GM23338 (cell line): ENCODE results near the gene ZNF331. TPM values are rescaled to one million over a fixed set of nuclear protein-coding genes. Genes with fewer than 3 reads are reported as not detected.

Experiments
- ATAC-seq: fragments of 200-7000 bp; cut with Tn5 transposase; 3 replicates; pipeline ENCODE4 v1.9.1; 2020
- DNase-seq: peaks from one replicate; pipeline ENCODE4 v3.0.0-alpha.2; 2015; ENCODE audit warnings: low spot score
- H2AFZ ChIP-seq: fragments of 200-600 bp; sonication (generic); 2 replicates; pipeline ENCODE4 v1.8.0; 2016; ENCODE audit warnings: antibody characterized with exemption, mild to moderate bottlenecking, moderate library complexity
- H3F3A ChIP-seq: fragments of 200-600 bp; sonication (generic); replicated peaks from 2 replicates; pipeline ENCODE4 v1.8.0; 2017; ENCODE audit warnings: antibody characterized with exemption, mixed run types, low read depth
- H3K27ac ChIP-seq: fragments of 200-600 bp; sonication (generic); 2 replicates; pipeline ENCODE4 v1.6.1; 2016; ENCODE audit warnings: low read depth
- H3K27me3 ChIP-seq: fragments of 200-600 bp; sonication (generic); 2 replicates; pipeline ENCODE4 v1.8.0; 2016; ENCODE audit warnings: mild to moderate bottlenecking, mixed run types, moderate library complexity; ENCODE audit not compliant: insufficient read depth
- H3K36me3 ChIP-seq: fragments of 200-600 bp; sonication (generic); 2 replicates; pipeline ENCODE4 v1.8.0; 2016; ENCODE audit warnings: mild to moderate bottlenecking; ENCODE audit not compliant: insufficient read depth
- H3K4me1 ChIP-seq: fragments of 200-600 bp; sonication (generic); 2 replicates; pipeline ENCODE4 v1.8.0; 2016; ENCODE audit warnings: mild to moderate bottlenecking, moderate library complexity; ENCODE audit not compliant: insufficient read depth
- H3K4me2 ChIP-seq: fragments of 200-600 bp; sonication (generic); 2 replicates; pipeline ENCODE4 v1.7.1; 2017; ENCODE audit warnings: mixed run types
- H3K4me3 ChIP-seq: fragments of 200-600 bp; sonication (generic); 2 replicates; pipeline ENCODE4 v1.6.1; 2016; ENCODE audit warnings: mixed run types
- H3K79me2 ChIP-seq: fragments of 200-600 bp; sonication (generic); replicated peaks from 2 replicates; pipeline ENCODE4 v1.8.0; 2017; ENCODE audit warnings: mild to moderate bottlenecking; ENCODE audit not compliant: insufficient read depth
- H3K9me2 ChIP-seq: fragments of 200-600 bp; sonication (generic); 2 replicates; pipeline ENCODE4 v1.8.0; 2017; ENCODE audit not compliant: insufficient read depth
- H4K20me1 ChIP-seq: fragments of 200-600 bp; sonication (generic); replicated peaks from 2 replicates; pipeline ENCODE4 v1.8.0; 2017; ENCODE audit warnings: mild to moderate bottlenecking; ENCODE audit not compliant: insufficient read depth
- H3K27ac Mint-ChIP-seq: 2 replicates; pipeline ENCODE4 v1.8.0; 2020; ENCODE audit warnings: inconsistent platforms, mild to moderate bottlenecking, moderate library complexity, mixed read lengths
- H3K27me3 Mint-ChIP-seq: 3 replicates; pipeline ENCODE4 v1.8.0; 2022; ENCODE audit warnings: low read depth, mild to moderate bottlenecking, moderate library complexity, mixed read lengths, inconsistent platforms; ENCODE audit not compliant: insufficient read depth, poor library complexity
- H3K36me3 Mint-ChIP-seq: 3 replicates; pipeline ENCODE4 v1.8.0; 2021; ENCODE audit warnings: low read depth, mild to moderate bottlenecking, inconsistent platforms, moderate library complexity, mixed read lengths
- H3K4me1 Mint-ChIP-seq: 3 replicates; pipeline ENCODE4 v1.8.0; 2020; ENCODE audit warnings: mild to moderate bottlenecking, inconsistent platforms, mixed read lengths
- H3K4me3 Mint-ChIP-seq: 3 replicates; pipeline ENCODE4 v1.8.0; 2021; ENCODE audit warnings: moderate library complexity, mild to moderate bottlenecking, inconsistent platforms, mixed read lengths
- H3K9me3 Mint-ChIP-seq: 3 replicates; pipeline ENCODE4 v1.8.0; 2020; ENCODE audit warnings: moderate library complexity, mild to moderate bottlenecking, inconsistent platforms, mixed read lengths
- CREB1 ChIP-seq: fragments of 250-450 bp; sonication (Bioruptor Pico); IDR thresholded peaks from 2 replicates; pipeline ENCODE4 v1.5.0; 2020; ENCODE audit warnings: low read depth, mild to moderate bottlenecking, moderate library complexity
- EZH2 ChIP-seq: fragments of 200-600 bp; sonication (generic); IDR thresholded peaks from one replicate; pipeline ENCODE4 v1.8.0; 2017; ENCODE audit warnings: antibody characterized with exemption, mild to moderate bottlenecking, low read depth; ENCODE audit not compliant: unreplicated experiment
- EZH2phosphoT487 ChIP-seq: fragments of 200-600 bp; sonication (generic); IDR thresholded peaks from one replicate; pipeline ENCODE4 v1.8.1; 2018; ENCODE audit warnings: antibody characterized with exemption; ENCODE audit not compliant: unreplicated experiment
- JUNB ChIP-seq: IDR thresholded peaks from one replicate; pipeline ENCODE4 v1.6.1; 2016; ENCODE audit warnings: antibody characterized with exemption; ENCODE audit not compliant: unreplicated experiment
- POLR2AphosphoS5 ChIP-seq: IDR thresholded peaks from 2 replicates; pipeline ENCODE4 v1.6.1; 2016; ENCODE audit warnings: antibody characterized with exemption, low read depth
- STAT1 ChIP-seq: IDR thresholded peaks from one replicate; pipeline ENCODE4 v1.6.1; 2016; ENCODE audit warnings: antibody characterized with exemption; ENCODE audit not compliant: unreplicated experiment
- ZNF331 ChIP-seq: fragments of 250-450 bp; sonication (Bioruptor Pico); IDR thresholded peaks from 2 replicates; pipeline ENCODE4 v1.5.0; 2020; ENCODE audit warnings: low read depth, mild to moderate bottlenecking, moderate library complexity
- polyA plus RNA-seq: library from polyadenylated mRNA; unstranded; fragments of >200 nt; fragmentation: Nextera tagmentation; extraction: Ambion mirVana; gene quantifications from 2 replicates; pipeline ENCODE4 v1.2.1, GENCODE V29; 2016
- total RNA-seq: library from RNA; depleted of rRNA; stranded (reverse); fragments of >200 nt; shearing (Covaris generic); gene quantifications from 2 replicates; pipeline ENCODE4 v1.2.3, GENCODE V29; 2014
- TF ChIP-seq, protein P1 (sequence below): IDR thresholded peaks from 2 replicates; pipeline ENCODE4 v1.6.1; 2016; ENCODE audit warnings: antibody characterized with exemption
- TF ChIP-seq, protein P2 (sequence below): IDR thresholded peaks from one replicate; pipeline ENCODE4 v1.6.1; 2018; ENCODE audit warnings: antibody characterized with exemption; ENCODE audit not compliant: unreplicated experiment

Gene ZNF331
- total and polyA plus RNA-seq, 2 experiments from 2014 or later = 36.2 to 46.5 TPM

DNA sequence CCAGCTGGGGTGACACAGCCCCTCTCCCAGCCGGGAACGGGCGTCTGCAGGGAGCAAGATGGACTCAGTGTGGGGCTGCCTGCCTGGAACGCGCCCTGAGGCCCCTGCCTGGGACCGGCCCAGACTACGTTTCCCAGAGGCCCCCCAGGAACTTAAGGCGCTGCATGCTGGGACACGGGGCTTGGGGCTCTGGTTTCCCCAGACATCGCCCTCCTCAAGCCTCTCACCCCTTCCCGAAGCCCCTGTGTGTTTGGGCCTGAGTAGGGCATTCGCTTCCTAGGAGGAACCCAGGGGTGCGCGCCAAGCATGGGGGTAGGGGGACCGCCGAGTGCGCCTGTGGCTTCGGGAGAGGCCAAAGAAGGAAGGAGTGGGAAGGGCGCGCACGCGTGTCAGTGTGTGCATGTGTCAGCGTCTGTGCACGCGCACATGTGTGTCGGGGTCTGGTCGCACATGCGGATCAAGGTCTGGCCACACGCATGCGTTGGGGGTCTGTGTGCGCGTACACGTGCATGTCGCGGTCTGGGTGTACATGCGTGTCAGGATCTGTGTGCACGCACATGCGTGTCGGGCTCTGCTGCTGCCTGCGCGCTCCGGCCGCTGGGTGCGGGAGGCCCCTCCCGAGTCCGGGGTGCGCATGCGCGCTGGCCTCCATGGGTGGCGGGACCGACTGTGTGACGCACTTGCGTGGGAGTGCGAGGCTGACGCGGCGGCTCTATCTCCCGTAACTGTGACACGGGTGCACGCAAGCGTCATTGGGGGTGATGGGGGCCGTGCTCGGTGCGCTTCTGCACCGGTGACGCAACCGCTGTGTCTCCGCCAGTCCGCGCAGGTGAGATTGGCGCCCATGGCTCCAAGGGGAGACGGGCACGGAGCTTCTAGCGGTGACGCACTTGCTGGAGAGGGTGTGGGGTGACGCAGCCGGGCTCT lies 16.2 kb downstream of the ZNF331 start:
- peak overlapping the region; percentile 80; the same call in 1 of the 2 replicates for H3K27ac ChIP-seq
- Mint-ChIP-seq H3K36me3 (peaks cover 41% of the 10 kb centered on the region), H3K4me3 (peak overlapping the region; percentile 85), H3K27me3 (peaks cover 8% of the 10 kb centered on the region), H3K27ac (peak overlapping the region; percentile 90), H3K9me3 (peaks cover 6% of the 10 kb centered on the region; the same call in 2 of the 3 replicates), H3K4me1 (peaks cover 12% of the 10 kb centered on the region)
- no peaks in the 10 kb centered on the region for H4K20me1 ChIP-seq
- peaks cover 8% of the 10 kb centered on the region for H3K4me1 ChIP-seq
- peaks cover 25% of the 10 kb centered on the region for H3K36me3 ChIP-seq
- H3K27me3 ChIP-seq = no peaks in the 10 kb centered on the region
- ATAC-seq = peak; percentile 91
- peaks cover 7% of the 10 kb centered on the region; the same call in 1 of the 2 replicates for H3K79me2 ChIP-seq
- peaks cover 23% of the 10 kb centered on the region for H3F3A ChIP-seq
- H3K4me2 ChIP-seq = peak overlapping the region; percentile 78
- peak; percentile 78 for DNase-seq
- peak overlapping the region; percentile 69 for H3K4me3 ChIP-seq
- TF ChIP-seq CREB1 (CRISPR knock-in tag) (peak; percentile 60; the same call in 1 of the 2 replicates), POLR2AphosphoS5 (peak; percentile 65; the same call in 1 of the 2 replicates), JUNB (no peak)
- TF ChIP-seq, protein P1, sequence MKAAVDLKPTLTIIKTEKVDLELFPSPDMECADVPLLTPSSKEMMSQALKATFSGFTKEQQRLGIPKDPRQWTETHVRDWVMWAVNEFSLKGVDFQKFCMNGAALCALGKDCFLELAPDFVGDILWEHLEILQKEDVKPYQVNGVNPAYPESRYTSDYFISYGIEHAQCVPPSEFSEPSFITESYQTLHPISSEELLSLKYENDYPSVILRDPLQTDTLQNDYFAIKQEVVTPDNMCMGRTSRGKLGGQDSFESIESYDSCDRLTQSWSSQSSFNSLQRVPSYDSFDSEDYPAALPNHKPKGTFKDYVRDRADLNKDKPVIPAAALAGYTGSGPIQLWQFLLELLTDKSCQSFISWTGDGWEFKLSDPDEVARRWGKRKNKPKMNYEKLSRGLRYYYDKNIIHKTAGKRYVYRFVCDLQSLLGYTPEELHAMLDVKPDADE = peak; percentile 74
- no peaks in the 10 kb centered on the region for H3K9me2 ChIP-seq
- 0 out of 2 replicates have a peak overlapping the region, but pooled peaks have one; percentile 47 for H2AFZ ChIP-seq

DNA sequence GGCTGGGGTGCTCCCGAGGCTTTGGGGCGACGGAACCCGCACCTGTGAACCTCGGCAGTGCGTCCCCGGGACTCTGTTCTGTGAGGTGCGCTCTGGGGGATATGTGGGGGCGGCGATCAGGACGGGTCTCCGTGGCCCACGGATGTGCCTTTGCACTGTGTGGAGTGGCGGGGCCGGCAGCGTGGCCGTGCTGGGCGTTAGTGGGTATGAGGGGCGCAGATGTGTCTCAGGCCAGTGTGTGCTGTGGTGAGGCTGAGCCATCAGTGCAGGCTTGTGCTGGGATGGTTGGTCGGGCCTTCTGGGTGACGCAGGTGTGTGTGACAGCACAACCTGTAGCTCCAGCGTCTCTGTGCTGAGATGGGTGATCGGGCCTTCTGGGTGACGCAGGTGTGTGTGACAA lies 16.9 kb downstream of the ZNF331 start:
- H3K27ac Mint-ChIP-seq = peak overlapping the region; percentile 86
- Histone ChIP-seq H3K9me2 (no peaks in the 10 kb centered on the region; the same call in 1 of the 2 replicates), H3F3A (peaks cover 29% of the 10 kb centered on the region), H3K27ac (no peak overlapping the region), H3K4me1 (peaks cover 4% of the 10 kb centered on the region; the same call in 1 of the 2 replicates), H4K20me1 (no peaks in the 10 kb centered on the region), H3K4me2 (peak overlapping the region; percentile 78), H3K79me2 (peaks cover 7% of the 10 kb centered on the region; the same call in 1 of the 2 replicates), H3K4me3 (peak overlapping the region; percentile 69), H2AFZ (no peak overlapping the region), H3K36me3 (peaks cover 32% of the 10 kb centered on the region), H3K27me3 (no peaks in the 10 kb centered on the region)
- H3K4me3 Mint-ChIP-seq = peak overlapping the region; percentile 85
- ATAC-seq = no peak; the same call in 2 of the 3 replicates
- H3K27me3 Mint-ChIP-seq = peaks cover 8% of the 10 kb centered on the region
- peaks cover 12% of the 10 kb centered on the region for H3K9me3 Mint-ChIP-seq
- peaks cover 7% of the 10 kb centered on the region for H3K4me1 Mint-ChIP-seq
- peaks cover 47% of the 10 kb centered on the region for H3K36me3 Mint-ChIP-seq
- DNase-seq = no peak
- no peak for TF ChIP-seq STAT1
- TF ChIP-seq, protein P2, sequence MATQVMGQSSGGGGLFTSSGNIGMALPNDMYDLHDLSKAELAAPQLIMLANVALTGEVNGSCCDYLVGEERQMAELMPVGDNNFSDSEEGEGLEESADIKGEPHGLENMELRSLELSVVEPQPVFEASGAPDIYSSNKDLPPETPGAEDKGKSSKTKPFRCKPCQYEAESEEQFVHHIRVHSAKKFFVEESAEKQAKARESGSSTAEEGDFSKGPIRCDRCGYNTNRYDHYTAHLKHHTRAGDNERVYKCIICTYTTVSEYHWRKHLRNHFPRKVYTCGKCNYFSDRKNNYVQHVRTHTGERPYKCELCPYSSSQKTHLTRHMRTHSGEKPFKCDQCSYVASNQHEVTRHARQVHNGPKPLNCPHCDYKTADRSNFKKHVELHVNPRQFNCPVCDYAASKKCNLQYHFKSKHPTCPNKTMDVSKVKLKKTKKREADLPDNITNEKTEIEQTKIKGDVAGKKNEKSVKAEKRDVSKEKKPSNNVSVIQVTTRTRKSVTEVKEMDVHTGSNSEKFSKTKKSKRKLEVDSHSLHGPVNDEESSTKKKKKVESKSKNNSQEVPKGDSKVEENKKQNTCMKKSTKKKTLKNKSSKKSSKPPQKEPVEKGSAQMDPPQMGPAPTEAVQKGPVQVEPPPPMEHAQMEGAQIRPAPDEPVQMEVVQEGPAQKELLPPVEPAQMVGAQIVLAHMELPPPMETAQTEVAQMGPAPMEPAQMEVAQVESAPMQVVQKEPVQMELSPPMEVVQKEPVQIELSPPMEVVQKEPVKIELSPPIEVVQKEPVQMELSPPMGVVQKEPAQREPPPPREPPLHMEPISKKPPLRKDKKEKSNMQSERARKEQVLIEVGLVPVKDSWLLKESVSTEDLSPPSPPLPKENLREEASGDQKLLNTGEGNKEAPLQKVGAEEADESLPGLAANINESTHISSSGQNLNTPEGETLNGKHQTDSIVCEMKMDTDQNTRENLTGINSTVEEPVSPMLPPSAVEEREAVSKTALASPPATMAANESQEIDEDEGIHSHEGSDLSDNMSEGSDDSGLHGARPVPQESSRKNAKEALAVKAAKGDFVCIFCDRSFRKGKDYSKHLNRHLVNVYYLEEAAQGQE = no peak
- TF ChIP-seq, protein P1 = no peak
- no peak for TF ChIP-seq ZNF331 (CRISPR knock-in tag)
- TF ChIP-seq EZH2phosphoT487 = no peak
- no peak for TF ChIP-seq EZH2
